CD4-positive, alpha-beta T cell treated with Interleukin-17A for 4 hours (primary cell): ENCODE data around the gene A3GALT2.
A peak's percentile ranks its signal among the peaks of the same experiment; 100 is the strongest.
"Not testable (repeated sequence)": the region's sequence is repeated elsewhere in the genome, so short reads cannot be mapped to it uniquely, and the experiment has no call there.

Experiments used
- DNase-seq: peaks from one replicate; pipeline ENCODE4 v3.0.0-alpha.2; 2020; ENCODE audit warnings: mixed read lengths

Gene A3GALT2

GRCh38 chr1:33311706-33312412 lies 9.0 kb downstream of the A3GALT2 start:
- no peak for DNase-seq

- no peak for DNase-seq
These were observed 10.2 kb downstream of the A3GALT2 start for GRCh38 chr1:33310702-33311101.

GRCh38 chr1:33309351-33309750 lies 11.5 kb downstream of the A3GALT2 start:
- DNase-seq, result not testable (repeated sequence)

GRCh38 chr1:33307494-33307864 lies 13.4 kb downstream of the A3GALT2 start:
- DNase-seq, result no peak

GRCh38 chr1:33306653-33307493 lies 14.0 kb downstream of the A3GALT2 start:
- DNase-seq, result no peak

GRCh38 chr1:33305816-33306652 lies 14.9 kb downstream of the A3GALT2 start:
- no peak for DNase-seq

- no peak for DNase-seq
These were observed 15.9 kb downstream of the A3GALT2 start for GRCh38 chr1:33305016-33305415.

- DNase-seq, result no peak
These were observed 18.6 kb downstream of the A3GALT2 start for GRCh38 chr1:33302325-33302724.

- DNase-seq, result no peak
These were observed 19.5 kb downstream of the A3GALT2 start for GRCh38 chr1:33301273-33301984.

- no peak for DNase-seq
These were observed 20.2 kb downstream of the A3GALT2 start for GRCh38 chr1:33300673-33301072.

- no peak for DNase-seq
These were observed 21.3 kb downstream of the A3GALT2 start for GRCh38 chr1:33299461-33300155.

GRCh38 chr1:33298623-33299277 lies 22.1 kb downstream of the A3GALT2 start:
- DNase-seq, result peak; percentile 67

GRCh38 chr1:33297911-33298622 lies 22.8 kb downstream of the A3GALT2 start:
- no peak for DNase-seq

GRCh38 chr1:33296824-33297223 lies 24.1 kb downstream of the A3GALT2 start:
- no peak for DNase-seq

GRCh38 chr1:33296082-33296458 lies 24.8 kb downstream of the A3GALT2 start:
- no peak for DNase-seq

- peak; percentile 89 for DNase-seq
These were observed 25.3 kb downstream of the A3GALT2 start for GRCh38 chr1:33295450-33296081.

GRCh38 chr1:33295023-33295422 lies 25.9 kb downstream of the A3GALT2 start:
- DNase-seq, result no peak

GRCh38 chr1:33294071-33295010 lies 26.6 kb downstream of the A3GALT2 start:
- DNase-seq, result no peak

GRCh38 chr1:33292726-33293340 lies 28.1 kb downstream of the A3GALT2 start:
- DNase-seq, result no peak
